Mesothelial cell of epicardium (in vitro differentiated cells): Measurements from ENCODE around the gene RALGPS1. TPM values are rescaled to one million over a fixed set of nuclear protein-coding genes. Genes with fewer than 3 reads are reported as not detected.

Experiments
- DNase-seq, 2 experiments: peaks; one replicate each; pipeline ENCODE4 v3.0.0; 2021; ENCODE audit warnings: low spot score in 2 of 2; ENCODE audit not compliant: unreplicated experiment in 2 of 2
- H3K27ac Mint-ChIP-seq: 2 replicates; pipeline ENCODE4 v1.8.0; 2021; ENCODE audit warnings: mixed read lengths
- H3K27me3 Mint-ChIP-seq: 2 replicates; pipeline ENCODE4 v1.8.0; 2021; ENCODE audit warnings: low read depth, mixed read lengths
- H3K36me3 Mint-ChIP-seq: 2 replicates; pipeline ENCODE4 v1.8.0; 2021; ENCODE audit warnings: mixed read lengths
- H3K4me1 Mint-ChIP-seq: 2 replicates; pipeline ENCODE4 v1.8.0; 2021; ENCODE audit warnings: mixed read lengths
- H3K4me3 Mint-ChIP-seq: 2 replicates; pipeline ENCODE4 v1.8.0; 2021; ENCODE audit warnings: mild to moderate bottlenecking, moderate library complexity, mixed read lengths
- H3K9me3 Mint-ChIP-seq: 2 replicates; pipeline ENCODE4 v1.8.0; 2021; ENCODE audit warnings: mixed read lengths
- CTCF ChIP-seq: fragments of 200-600 bp; sonication (generic); IDR thresholded peaks from one replicate; pipeline ENCODE4 v1.5.0; 2021; ENCODE audit warnings: antibody characterized with exemption; ENCODE audit not compliant: unreplicated experiment
- total RNA-seq: library from RNA; stranded (reverse); gene quantifications from 3 replicates; pipeline ENCODE4 v1.2.1, GENCODE V29; 2021

The RALGPS1 gene
- total RNA-seq, 1 donor from 2014 or later, result 25.6 TPM

- H3K4me3 Mint-ChIP-seq, result no peak overlapping the region
- no peak for DNase-seq
- H3K27ac Mint-ChIP-seq, result no peak overlapping the region
- H3K36me3 Mint-ChIP-seq, result peaks cover 4% of the 10 kb centered on the region
- no peaks in the 10 kb centered on the region for H3K9me3 Mint-ChIP-seq
- H3K27me3 Mint-ChIP-seq, result no peaks in the 10 kb centered on the region
- peaks cover 2% of the 10 kb centered on the region for H3K4me1 Mint-ChIP-seq
- TF ChIP-seq CTCF, result no peak
Measured at GRCh38 chr9:127059765-127060361, 145.3 kb downstream of the RALGPS1 start.

DNA sequence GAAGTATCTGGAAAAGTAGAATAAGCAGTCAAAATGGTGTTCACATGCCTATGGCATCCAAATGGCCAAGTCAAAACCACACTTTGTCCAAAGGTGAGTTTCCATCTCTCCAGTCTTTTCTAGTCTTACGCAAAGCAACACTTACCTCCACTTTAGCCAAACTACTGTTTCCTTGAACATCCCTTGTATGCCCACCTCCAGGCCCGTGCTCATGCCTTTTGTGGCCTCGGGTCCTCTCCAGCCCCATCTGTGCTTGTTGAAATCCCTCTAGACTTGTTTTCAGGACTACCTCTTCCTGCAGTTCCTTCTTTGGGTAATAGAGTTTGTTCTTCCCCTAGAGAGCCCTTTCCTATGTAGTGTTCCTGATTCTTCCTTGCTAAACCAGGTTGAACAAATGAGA lies 146.8 kb downstream of the RALGPS1 start:
- Mint-ChIP-seq H3K36me3 (peaks cover 4% of the 10 kb centered on the region), H3K27ac (no peak overlapping the region), H3K9me3 (no peaks in the 10 kb centered on the region), H3K4me3 (no peak overlapping the region), H3K4me1 (peaks cover 6% of the 10 kb centered on the region), H3K27me3 (no peaks in the 10 kb centered on the region)
- no peak for DNase-seq
- no peak for TF ChIP-seq CTCF

DNA sequence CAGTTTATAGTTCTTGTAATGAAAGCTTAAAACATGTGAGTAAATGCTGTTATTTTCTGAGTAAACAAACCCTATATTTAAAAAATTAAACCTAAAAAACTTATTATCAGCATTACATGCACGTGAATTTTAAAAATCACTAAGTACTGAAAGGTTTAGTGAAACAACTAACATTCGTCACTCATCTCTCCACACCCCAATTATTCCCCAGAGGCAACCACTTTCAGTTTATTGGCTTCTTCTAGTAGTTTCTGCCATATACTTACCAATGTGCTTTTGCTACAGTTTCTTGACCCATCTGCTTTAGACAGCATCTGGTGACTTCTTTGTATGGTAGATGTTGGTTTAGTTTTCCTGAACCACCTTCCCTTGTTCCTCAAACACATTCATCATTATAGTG lies 149.8 kb downstream of the RALGPS1 start:
- Mint-ChIP-seq H3K4me1 (peaks cover 4% of the 10 kb centered on the region), H3K27me3 (no peaks in the 10 kb centered on the region), H3K36me3 (peaks cover 4% of the 10 kb centered on the region), H3K4me3 (no peak overlapping the region), H3K27ac (no peak overlapping the region), H3K9me3 (no peaks in the 10 kb centered on the region)
- no peak for TF ChIP-seq CTCF
- DNase-seq, result no peak

- Mint-ChIP-seq H3K4me3 (no peak overlapping the region), H3K4me1 (peaks cover 4% of the 10 kb centered on the region), H3K27me3 (no peaks in the 10 kb centered on the region), H3K36me3 (peaks cover 11% of the 10 kb centered on the region), H3K27ac (peak overlapping the region; percentile 10), H3K9me3 (no peaks in the 10 kb centered on the region)
- TF ChIP-seq CTCF, result no peak
- no peak for DNase-seq
Measured at GRCh38 chr9:127065592-127065991, 151.0 kb downstream of the RALGPS1 start.

DNA sequence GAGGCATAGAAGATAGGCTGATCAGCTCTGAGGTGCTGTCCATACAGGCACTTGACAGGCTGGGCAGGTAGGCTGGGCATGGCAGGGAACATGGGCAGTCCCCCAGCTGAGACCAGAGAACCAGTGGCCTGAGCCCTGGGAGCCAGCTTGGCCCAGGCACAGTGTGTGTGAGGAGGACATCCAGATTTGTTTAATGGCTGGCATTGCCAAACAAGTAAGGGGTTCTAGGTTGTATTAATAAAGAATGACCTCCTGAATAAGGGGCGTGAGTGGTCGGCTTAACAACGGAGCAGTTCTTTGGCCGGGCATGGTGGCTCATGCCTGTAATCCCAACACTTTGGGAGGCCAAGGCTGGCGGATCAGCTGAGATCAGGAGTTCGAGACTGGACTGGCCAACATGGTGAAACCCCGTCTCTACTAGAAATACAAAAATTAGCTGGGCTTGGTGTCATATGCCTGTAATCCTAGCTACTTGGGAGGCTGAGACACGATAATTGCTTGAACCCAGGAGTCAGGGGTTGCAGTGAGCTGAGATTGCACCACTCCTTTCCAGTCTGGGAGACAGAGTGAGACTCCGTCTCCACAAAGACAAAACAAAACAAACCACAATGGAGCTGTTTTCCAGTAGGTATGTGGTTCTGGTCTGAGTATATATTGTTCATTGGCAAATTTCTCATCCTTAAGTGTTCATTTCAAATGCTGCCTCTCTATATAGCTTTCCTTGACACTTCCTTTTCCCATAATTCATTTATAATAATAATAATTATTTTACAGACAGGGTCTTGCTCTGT lies 151.7 kb downstream of the RALGPS1 start:
- no peak for TF ChIP-seq CTCF
- Mint-ChIP-seq H3K4me3 (no peak overlapping the region), H3K36me3 (peaks cover 13% of the 10 kb centered on the region), H3K9me3 (peaks cover 3% of the 10 kb centered on the region), H3K4me1 (peaks cover 4% of the 10 kb centered on the region), H3K27me3 (no peaks in the 10 kb centered on the region), H3K27ac (peak overlapping the region; percentile 10)
- no peak for DNase-seq
